Keratinocyte (primary cell): ENCODE results near the gene COG5. TPM values are rescaled to one million over a fixed set of nuclear protein-coding genes. Genes with fewer than 3 reads are reported as not detected.

ENCODE experiments used
- DNase-seq: peaks from one replicate; pipeline ENCODE4 v3.0.0-alpha.2; 2011; ENCODE audit warnings: low read depth, missing footprints, low spot score
- FAIRE-seq: peaks from 2 replicates; lab custom pipeline; 2011; peaks lifted over from hg19 to GRCh38; lab: Jason Lieb, UNC
- H2AFZ ChIP-seq: 2 replicates; pipeline ENCODE4 v1.6.0; 2012; ENCODE audit warnings: low read length, control low read depth, inconsistent platforms; ENCODE audit not compliant: control insufficient read depth
- H3K27ac ChIP-seq: 2 replicates; pipeline ENCODE4 v1.5.1; 2011; ENCODE audit warnings: low read length; ENCODE audit not compliant: control insufficient read depth, insufficient read depth
- H3K27me3 ChIP-seq: 3 replicates; pipeline ENCODE4 v1.6.0; 2011; ENCODE audit warnings: low read length; ENCODE audit not compliant: control insufficient read depth, insufficient read depth; ENCODE audit errors: extremely low read depth
- H3K36me3 ChIP-seq, 2 experiments: 2 replicates in 1 of 2; 3 replicates in 1 of 2; pipeline ENCODE4 v1.5.1; 2011; ENCODE audit warnings: low read length in 2 of 2, mild to moderate bottlenecking in 1 of 2; ENCODE audit not compliant: control insufficient read depth in 2 of 2, insufficient read depth in 2 of 2; ENCODE audit errors: extremely low read depth in 1 of 2
- H3K4me1 ChIP-seq: 3 replicates; pipeline ENCODE4 v1.5.1; 2011; ENCODE audit warnings: low read length; ENCODE audit not compliant: control insufficient read depth, insufficient read depth; ENCODE audit errors: extremely low read depth
- H3K4me2 ChIP-seq: 3 replicates; pipeline ENCODE4 v1.6.0; 2011; ENCODE audit warnings: low read depth, low read length; ENCODE audit not compliant: control insufficient read depth, insufficient read depth; ENCODE audit errors: extremely low read depth
- H3K4me3 ChIP-seq, 3 experiments: fragments of 200-600 bp in 1 of 3; sonication (generic) in 1 of 3; 2 replicates in 2 of 3; 3 replicates in 1 of 3; pipeline ENCODE4 v1.5.1; 2011 to 2016; ENCODE audit warnings: low read length in 3 of 3, mild to moderate bottlenecking in 3 of 3, control low read depth in 2 of 3, inconsistent platforms in 1 of 3, low read depth in 1 of 3, mixed read lengths in 1 of 3, mixed run types in 1 of 3, moderate library complexity in 1 of 3; ENCODE audit not compliant: control insufficient read depth in 2 of 3, insufficient read depth in 2 of 3; ENCODE audit errors: extremely low read depth in 1 of 3
- H3K79me2 ChIP-seq: 2 replicates; pipeline ENCODE4 v1.6.0; 2012; ENCODE audit warnings: low read length; ENCODE audit not compliant: control insufficient read depth, insufficient read depth
- H3K9ac ChIP-seq: 3 replicates; pipeline ENCODE4 v1.6.0; 2011; ENCODE audit warnings: low read length; ENCODE audit not compliant: control insufficient read depth, insufficient read depth; ENCODE audit errors: extremely low read depth
- H3K9me1 ChIP-seq: 3 replicates; pipeline ENCODE4 v1.6.0; 2011; ENCODE audit warnings: low read length; ENCODE audit not compliant: control insufficient read depth, insufficient read depth; ENCODE audit errors: extremely low read depth
- H3K9me3 ChIP-seq: 2 replicates; pipeline ENCODE4 v1.5.1; 2012; ENCODE audit warnings: low read depth, low read length; ENCODE audit not compliant: control insufficient read depth
- H4K20me1 ChIP-seq: 3 replicates; pipeline ENCODE4 v1.6.0; 2011; ENCODE audit warnings: low read length; ENCODE audit not compliant: control insufficient read depth, insufficient read depth; ENCODE audit errors: extremely low read depth
- CTCF ChIP-seq, 3 experiments: IDR thresholded peaks in 1 of 3; conservative IDR thresholded peaks in 1 of 3; optimal IDR thresholded peaks in 1 of 3; 2 replicates in 2 of 3; 3 replicates in 1 of 3; pipeline versions ENCODE3 to v1.5.1; 2011; ENCODE audit warnings: low read length in 3 of 3, mild to moderate bottlenecking in 3 of 3, moderate library complexity in 2 of 3, control low read depth in 1 of 3, inconsistent platforms in 1 of 3; ENCODE audit not compliant: insufficient read depth in 2 of 3; ENCODE audit errors: extremely low read depth in 1 of 3
- EZH2 ChIP-seq: IDR thresholded peaks from one replicate; pipeline ENCODE4 v1.6.1; 2012; ENCODE audit warnings: inconsistent platforms, mild to moderate bottlenecking, low read length, moderate library complexity
- dilution Hi-C: fragments of 300-500 bp; cut with MboI; formaldehyde crosslinking; loops from one replicate; pipeline ENCODE4 v1.7.0; 2020; ENCODE audit warnings: low sequenced_read_pairs; ENCODE audit not compliant: extremely low pct_ligation_motif_present
- polyA plus RNA-seq, 5 experiments: library from polyadenylated mRNA; depleted of rRNA in 3 of 5; stranded (reverse) in 3 of 5; stranded (forward) in 1 of 5; unstranded in 1 of 5; fragments of >200 nt; gene quantifications; 1 replicate in 1 of 5; 2 replicates in 3 of 5; 3 replicates in 1 of 5; pipeline versions ENCODE4 v1.2.1 to v1.2.3, GENCODE V29; 2011 to 2012; ENCODE audit warnings: missing spikeins in 2 of 5, low read depth in 1 of 5, low replicate concordance in 1 of 5

The COG5 gene
- polyA plus RNA-seq, 1 donor (not counting 4 experiments of a cell fraction or from before 2014, with no cell fraction given): 50.7 TPM

GRCh38 chr7:107213945-107214344 lies 349.8 kb downstream of the COG5 start:
- Histone ChIP-seq H3K4me2 (no peak overlapping the region), H3K9ac (no peak overlapping the region), H3K27ac (no peak overlapping the region), H3K27me3 (no peaks in the 10 kb centered on the region), H3K4me1 (no peaks in the 10 kb centered on the region), H3K79me2 (no peaks in the 10 kb centered on the region), H3K4me3 (no peak overlapping the region), H2AFZ (no peak overlapping the region), H4K20me1 (no peaks in the 10 kb centered on the region), H3K9me1 (no peaks in the 10 kb centered on the region), H3K9me3 (no peaks in the 10 kb centered on the region), H3K36me3 (peaks cover 0 to 6% of the 10 kb centered on the region in 2 experiments)
- FAIRE-seq: no peak
- dilution Hi-C loops: no loop called here
- no peak for DNase-seq
- TF ChIP-seq EZH2: no peak
- no peak for TF ChIP-seq CTCF (optimal IDR thresholded peaks at IDR 0.05 in 1 of 3, IDR thresholded peaks at IDR 0.05 in 1 of 3, conservative IDR thresholded peaks at IDR 0.05 in 1 of 3; ENCODE audit: extremely low read depth in 1 of 3, insufficient read depth in 2 of 3, low read length in 3 of 3)

GRCh38 chr7:107213193-107213788 lies 350.4 kb downstream of the COG5 start:
- peak in 1 of 3 experiments; percentile 35 for TF ChIP-seq CTCF (optimal IDR thresholded peaks at IDR 0.05 in 1 of 3, IDR thresholded peaks at IDR 0.05 in 1 of 3, conservative IDR thresholded peaks at IDR 0.05 in 1 of 3; ENCODE audit: extremely low read depth in 1 of 3, insufficient read depth in 2 of 3, low read length in 3 of 3)
- TF ChIP-seq EZH2: no peak
- Histone ChIP-seq H3K27ac (no peak overlapping the region), H3K4me3 (no peak overlapping the region), H3K79me2 (no peaks in the 10 kb centered on the region), H3K9me1 (no peaks in the 10 kb centered on the region), H3K9me3 (no peaks in the 10 kb centered on the region), H3K4me2 (no peak overlapping the region), H3K4me1 (no peaks in the 10 kb centered on the region), H3K36me3 (peaks cover 0 to 6% of the 10 kb centered on the region in 2 experiments), H2AFZ (no peak overlapping the region), H4K20me1 (no peaks in the 10 kb centered on the region), H3K27me3 (no peaks in the 10 kb centered on the region), H3K9ac (no peak overlapping the region)
- dilution Hi-C loops: no loop called here
- no peak for DNase-seq
- FAIRE-seq: no peak
